Ovary (tissue), 3 donors: ENCODE results near the gene SAYSD1.

Source experiments
- CTCF ChIP-seq, 3 donors: fragments of 450-650 bp in 2 of 3; fragments of 200-600 bp in 1 of 3; IDR thresholded peaks; one replicate each; pipeline versions ENCODE4 v1.5.1 to v1.8.0; 2016 to 2022; ENCODE audit warnings: antibody characterized with exemption in 3 of 3, mild to moderate bottlenecking in 1 of 3
- POLR2A ChIP-seq: fragments of 450-650 bp; IDR thresholded peaks from one replicate; pipeline ENCODE4 v1.6.1; 2017; ENCODE audit warnings: antibody characterized with exemption, mild to moderate bottlenecking, moderate library complexity
- donor health status: DM: no; HTN: no; CAD: no.

GRCh38 chr6:39095578-39095977 is 19.4 kb downstream of the SAYSD1 start:
- TF ChIP-seq CTCF (IDR thresholded peaks at IDR 0.05) (no peak), POLR2A (no peak)
